NT2/D1 (cell line): ENCODE results near the gene SSUH2.

Experiments used
- SUZ12 ChIP-seq: IDR thresholded peaks from 2 replicates; pipeline ENCODE4 v1.6.1; 2011; ENCODE audit not compliant: insufficient read length, insufficient read depth; ENCODE audit errors: extremely low read depth
- YY1 ChIP-seq: IDR thresholded peaks from 2 replicates; pipeline ENCODE4 v1.6.1; 2011; ENCODE audit not compliant: insufficient read length, insufficient read depth
- ZNF274 ChIP-seq: IDR thresholded peaks from 2 replicates; pipeline ENCODE4 v1.6.1; 2011; ENCODE audit warnings: mild to moderate bottlenecking, low read depth, low read length

- TF ChIP-seq ZNF274 = no peak
- TF ChIP-seq SUZ12 = no peak
- TF ChIP-seq YY1 = no peak
Observed at GRCh38 chr3:8596321-8597218, 48.0 kb downstream of the SSUH2 start.
